HepG2 (cell line): ENCODE measurements around the gene SMIM30. TPM values are rescaled to one million over a fixed set of nuclear protein-coding genes. Genes with fewer than 3 reads are reported as not detected.
A peak's percentile ranks its signal among the peaks of the same experiment; 100 is the strongest.

ENCODE experiments used
- AKAP8 ChIP-seq: sonication (generic); formaldehyde crosslinking; IDR thresholded peaks from 2 replicates; pipeline ENCODE4 v1.5.1; 2020; ENCODE audit warnings: mild to moderate bottlenecking, missing genetic modification reagents
- DPF2 ChIP-seq: sonication (generic); formaldehyde crosslinking; IDR thresholded peaks from 2 replicates; pipeline ENCODE4 v1.4.0; 2020; ENCODE audit warnings: mild to moderate bottlenecking, low read depth, missing genetic modification reagents, borderline replicate concordance
- FLYWCH1 ChIP-seq: sonication (generic); formaldehyde crosslinking; IDR thresholded peaks from 2 replicates; pipeline ENCODE4 v1.8.1; 2023; ENCODE audit warnings: mild to moderate bottlenecking, missing genetic modification reagents
- FOXJ3 ChIP-seq: sonication (generic); formaldehyde crosslinking; IDR thresholded peaks from 2 replicates; pipeline ENCODE4 v1.4.0; 2020; ENCODE audit warnings: missing genetic modification reagents, mild to moderate bottlenecking, borderline replicate concordance
- HBP1 ChIP-seq: IDR thresholded peaks from 2 replicates; pipeline ENCODE4 v1.6.1; 2016; ENCODE audit warnings: low read depth, control low read depth
- HNF1A ChIP-seq, 2 experiments: sonication (generic) in 1 of 2; formaldehyde crosslinking in 1 of 2; IDR thresholded peaks; 2 replicates each; pipeline versions ENCODE4 v1.4.0 to v1.6.1; 2016 to 2020; ENCODE audit warnings: borderline replicate concordance in 1 of 2, low read depth in 1 of 2, mild to moderate bottlenecking in 1 of 2, missing genetic modification reagents in 1 of 2
- HOXA7 ChIP-seq: sonication (generic); formaldehyde crosslinking; IDR thresholded peaks from 2 replicates; pipeline ENCODE4 v1.8.1; 2022; ENCODE audit warnings: mild to moderate bottlenecking, missing genetic modification reagents, moderate library complexity
- SALL2 ChIP-seq: sonication (generic); formaldehyde crosslinking; IDR thresholded peaks from 2 replicates; pipeline ENCODE4 v1.8.1; 2023; ENCODE audit warnings: mild to moderate bottlenecking, missing genetic modification reagents, inconsistent platforms
- SRSF9 ChIP-seq: fragments of 200-400 bp; formaldehyde crosslinking; IDR thresholded peaks from 2 replicates; pipeline ENCODE4 v1.6.1; 2018; ENCODE audit warnings: borderline replicate concordance, mild to moderate bottlenecking, low read depth, low read length; ENCODE audit not compliant: insufficient read depth, poor library complexity, severe bottlenecking
- TERF1 ChIP-seq: sonication (generic); formaldehyde crosslinking; IDR thresholded peaks from 2 replicates; pipeline ENCODE4 v1.8.0; 2022; ENCODE audit warnings: mild to moderate bottlenecking, missing genetic modification reagents, moderate library complexity
- YEATS2 ChIP-seq: sonication (generic); formaldehyde crosslinking; IDR thresholded peaks from 2 replicates; pipeline ENCODE4 v1.4.0; 2020; ENCODE audit warnings: missing genetic modification reagents, borderline replicate concordance
- ZBTB26 ChIP-seq: IDR thresholded peaks from 2 replicates; pipeline ENCODE4 v1.6.1; 2016; ENCODE audit warnings: missing compliant biosample characterization, missing genetic modification reagents, borderline replicate concordance
- ZKSCAN5 ChIP-seq: sonication (generic); formaldehyde crosslinking; IDR thresholded peaks from 2 replicates; pipeline ENCODE4 v1.5.1; 2020; ENCODE audit warnings: mild to moderate bottlenecking, missing genetic modification reagents
- ZNF230 ChIP-seq: sonication (generic); formaldehyde crosslinking; IDR thresholded peaks from 2 replicates; pipeline ENCODE4 v1.4.0; 2020; ENCODE audit warnings: mild to moderate bottlenecking, missing genetic modification reagents
- ZNF274 ChIP-seq: sonication (generic); formaldehyde crosslinking; IDR thresholded peaks from 2 replicates; pipeline ENCODE4 v1.5.1; 2020; ENCODE audit warnings: mild to moderate bottlenecking, missing genetic modification reagents
- ZNF292 ChIP-seq: sonication (generic); formaldehyde crosslinking; IDR thresholded peaks from 2 replicates; pipeline ENCODE4 v1.8.1; 2022; ENCODE audit warnings: mild to moderate bottlenecking, low read depth, missing genetic modification reagents, borderline replicate concordance
- ZNF326 ChIP-seq: sonication (generic); formaldehyde crosslinking; IDR thresholded peaks from 2 replicates; pipeline ENCODE4 v1.4.0; 2020; ENCODE audit warnings: missing genetic modification reagents, borderline replicate concordance
- ZNF761 ChIP-seq: sonication (generic); formaldehyde crosslinking; conservative IDR thresholded peaks from 2 replicates; pipeline ENCODE4 v1.4.0; 2020; ENCODE audit warnings: mild to moderate bottlenecking, missing genetic modification reagents
- ZNF775 ChIP-seq: sonication (generic); formaldehyde crosslinking; IDR thresholded peaks from 2 replicates; pipeline ENCODE4 v1.4.0; 2020; ENCODE audit warnings: missing genetic modification reagents, mild to moderate bottlenecking, moderate library complexity, borderline replicate concordance
- ZNF839 ChIP-seq: sonication (generic); formaldehyde crosslinking; IDR thresholded peaks from 2 replicates; pipeline ENCODE4 v1.4.0; 2020; ENCODE audit warnings: missing genetic modification reagents, mild to moderate bottlenecking, borderline replicate concordance
- polyA plus RNA-seq, 8 experiments: library from polyadenylated mRNA; depleted of rRNA in 3 of 8; stranded (reverse) in 7 of 8; unstranded in 1 of 8; fragments of >200 nt; fragmentation: Illumina TruSeq in 4 of 8; extraction: Trizol in 4 of 8; gene quantifications; 2 replicates each; pipeline versions ENCODE4 v1.2.1 to v1.2.3, GENCODE V29; 2011 to 2016; ENCODE audit warnings: low read depth in 4 of 8, missing spikeins in 1 of 8, mixed read lengths in 1 of 8; ENCODE audit not compliant: insufficient read depth in 1 of 8
- total RNA-seq, 5 experiments: library from RNA; depleted of rRNA; stranded (reverse); fragments of >200 nt; fragmentation: Illumina TruSeq; extraction: Trizol; gene quantifications; 2 replicates each; pipeline ENCODE4 v1.2.3, GENCODE V29; 2016; ENCODE audit warnings: low read depth in 1 of 5

The SMIM30 gene
- total and polyA plus RNA-seq, 2 of the 13 experiments (the other 11 are each of a cell fraction or from before 2014, with no cell fraction given): 23.5 to 25.2 TPM

GRCh38 chr7:113118074-113118959 is at the start of gene SMIM30 (continued):
- TF ChIP-seq HNF1A (IDR thresholded peaks at IDR 0.05; ENCODE audit: low read depth) (no peak), HNF1A (CRISPR knock-in tag; IDR thresholded peaks at IDR 0.05; ENCODE audit: borderline replicate concordance) (no peak), FLYWCH1 (CRISPR knock-in tag) (no peak), SRSF9 (no peak), HOXA7 (no peak), SALL2 (CRISPR knock-in tag) (no peak), ZNF775 (CRISPR knock-in tag) (no peak), ZNF292 (CRISPR knock-in tag) (no peak), ZNF839 (CRISPR knock-in tag) (no peak), DPF2 (CRISPR knock-in tag) (no peak), ZNF230 (no peak), FOXJ3 (CRISPR knock-in tag) (no peak), ZNF761 (CRISPR knock-in tag) (no peak), ZKSCAN5 (CRISPR knock-in tag) (no peak), ZBTB26 (CRISPR knock-in tag) (no peak), ZNF326 (no peak), YEATS2 (peak; percentile 79), ZNF274 (CRISPR knock-in tag) (no peak), AKAP8 (CRISPR knock-in tag) (no peak), HBP1 (CRISPR knock-in tag) (no peak), TERF1 (CRISPR knock-in tag) (no peak)
